Putamen (tissue), 1 donor: Measurements from ENCODE around the gene PRDX5.
A peak's percentile ranks its signal among the peaks of the same experiment; 100 is the strongest.
"Not testable (repeated sequence)": the region's sequence is repeated elsewhere in the genome, so short reads cannot be mapped to it uniquely, and the experiment has no call there.

Source experiments
- DNase-seq: peaks from one replicate; pipeline ENCODE4 v3.0.0-alpha.2; 2016; ENCODE audit warnings: low spot score

The PRDX5 gene

DNA sequence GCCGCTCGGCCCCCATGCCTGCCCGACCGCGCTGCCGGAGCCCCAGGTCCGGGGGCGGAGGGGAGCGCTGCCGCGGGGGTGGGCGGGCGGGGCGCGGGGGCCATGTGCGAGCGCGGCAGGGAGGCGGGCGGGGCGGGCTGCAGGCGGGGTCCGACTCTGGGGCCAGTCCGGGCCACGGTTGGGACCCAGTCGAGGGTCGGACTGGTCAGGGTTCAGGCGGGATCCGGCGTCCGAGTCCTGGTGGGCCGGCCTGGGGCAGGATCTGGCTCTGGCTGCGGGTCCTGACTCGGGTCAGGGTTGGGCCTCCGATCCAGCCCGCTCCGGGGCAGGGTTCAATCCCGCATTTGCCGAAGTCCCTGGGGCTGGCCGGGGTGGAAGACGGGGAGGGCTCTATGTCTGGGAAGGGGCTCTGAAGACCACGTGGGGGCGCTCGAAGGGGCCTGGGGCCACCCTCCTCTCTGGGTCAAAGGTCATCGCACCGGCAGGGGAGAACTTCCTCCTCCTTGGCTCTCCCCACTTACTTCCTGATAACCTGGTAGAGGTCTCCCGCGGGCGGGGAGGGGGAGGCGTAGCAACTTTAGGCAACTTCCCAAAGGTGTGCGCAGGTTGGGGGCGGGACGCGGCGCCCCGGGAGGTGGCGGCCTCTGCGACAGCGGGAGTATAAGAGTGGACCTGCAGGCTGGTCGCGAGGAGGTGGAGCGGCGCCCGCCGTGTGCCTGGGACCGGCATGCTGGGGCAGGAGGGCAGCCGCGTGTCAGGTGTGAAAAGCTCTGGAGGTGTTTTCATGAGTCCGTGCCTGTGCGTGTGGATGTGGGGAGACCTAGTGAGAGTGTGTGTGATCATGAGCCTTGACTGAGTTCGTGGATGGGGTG lies 12.0 kb upstream of the PRDX5 start:
- peak; percentile 63 for DNase-seq

DNA sequence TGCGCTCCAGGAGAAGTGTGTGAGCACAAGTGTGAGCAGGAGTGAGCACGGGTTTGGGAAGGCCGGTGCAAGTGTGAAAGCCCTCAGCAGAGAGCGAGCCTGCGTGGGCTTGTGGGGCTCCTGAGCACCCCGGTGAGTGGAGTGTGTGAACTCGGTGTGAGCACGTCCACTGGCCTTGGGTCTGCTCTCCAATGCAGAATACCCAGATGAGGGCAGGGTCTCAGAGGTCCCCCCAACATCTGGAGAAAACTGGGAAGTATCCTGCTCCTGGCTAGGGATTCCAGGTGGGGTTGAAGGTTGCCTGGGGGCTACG lies 11.4 kb upstream of the PRDX5 start:
- DNase-seq = no peak

DNA sequence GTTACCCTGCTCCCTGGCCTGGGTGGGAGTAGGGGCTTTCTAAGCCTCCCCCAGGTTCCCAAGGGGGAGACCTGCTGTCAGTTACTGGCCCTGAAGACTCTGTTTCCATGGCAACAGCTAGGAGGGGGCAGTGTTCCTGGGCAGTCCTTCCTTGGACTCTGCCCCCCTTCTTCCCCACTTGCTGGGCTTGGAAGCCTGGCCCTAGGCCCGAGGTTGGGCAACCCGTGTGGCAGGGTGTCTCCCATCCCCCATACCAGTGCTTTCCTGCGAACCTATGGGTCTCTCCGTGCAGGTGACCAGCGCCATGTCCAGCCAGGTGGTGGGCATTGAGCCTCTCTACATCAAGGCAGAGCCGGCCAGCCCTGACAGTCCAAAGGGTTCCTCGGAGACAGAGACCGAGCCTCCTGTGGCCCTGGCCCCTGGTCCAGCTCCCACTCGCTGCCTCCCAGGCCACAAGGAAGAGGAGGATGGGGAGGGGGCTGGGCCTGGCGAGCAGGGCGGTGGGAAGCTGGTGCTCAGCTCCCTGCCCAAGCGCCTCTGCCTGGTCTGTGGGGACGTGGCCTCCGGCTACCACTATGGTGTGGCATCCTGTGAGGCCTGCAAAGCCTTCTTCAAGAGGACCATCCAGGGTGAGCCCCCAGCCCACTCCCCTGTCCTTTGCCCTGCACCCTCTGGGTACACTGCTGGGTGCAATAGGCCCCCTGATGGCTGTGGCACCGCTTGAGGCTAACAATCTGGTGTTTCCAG lies 10.9 kb upstream of the PRDX5 start:
- DNase-seq = no peak

DNA sequence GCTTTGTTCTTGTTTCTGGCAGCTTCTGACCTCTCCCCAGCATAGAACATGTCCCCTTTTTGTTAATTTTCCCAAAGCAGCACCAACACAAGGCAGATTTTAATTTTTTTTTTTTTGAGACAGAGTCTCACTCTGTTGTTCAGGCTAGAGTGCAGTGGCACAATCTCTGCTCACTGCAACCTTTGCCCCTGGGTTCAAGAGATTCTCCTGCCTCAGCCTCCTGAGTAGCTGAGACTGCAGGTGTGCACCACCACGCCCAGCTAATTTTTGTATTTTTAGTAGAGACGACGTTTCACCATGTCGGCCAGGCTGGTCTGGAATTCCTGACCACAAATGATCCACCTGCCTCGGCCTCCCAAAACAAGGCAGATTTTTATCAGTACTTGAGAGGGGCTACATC lies 10.1 kb upstream of the PRDX5 start:
- DNase-seq = not testable (repeated sequence)

DNA sequence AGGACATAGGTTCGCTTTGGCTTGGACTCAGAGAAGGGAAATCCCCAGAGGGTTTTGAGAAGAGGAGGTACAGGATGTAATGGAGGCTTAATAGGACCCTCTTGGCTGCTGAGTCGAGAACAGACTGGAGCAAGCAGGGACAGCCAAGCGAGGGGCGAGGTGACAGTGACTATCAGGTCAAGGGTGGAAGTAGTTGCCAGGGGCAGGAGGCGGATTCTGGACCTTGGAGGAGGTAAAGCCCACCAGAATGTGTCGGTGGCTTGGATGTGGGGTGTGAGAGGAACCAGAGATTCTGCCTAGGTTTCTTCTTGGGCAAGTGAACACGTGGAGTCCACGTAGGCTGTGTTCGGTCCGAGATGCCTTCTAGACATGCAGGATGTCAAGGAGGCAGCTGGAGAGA lies 5.0 kb upstream of the PRDX5 start:
- no peak for DNase-seq

DNA sequence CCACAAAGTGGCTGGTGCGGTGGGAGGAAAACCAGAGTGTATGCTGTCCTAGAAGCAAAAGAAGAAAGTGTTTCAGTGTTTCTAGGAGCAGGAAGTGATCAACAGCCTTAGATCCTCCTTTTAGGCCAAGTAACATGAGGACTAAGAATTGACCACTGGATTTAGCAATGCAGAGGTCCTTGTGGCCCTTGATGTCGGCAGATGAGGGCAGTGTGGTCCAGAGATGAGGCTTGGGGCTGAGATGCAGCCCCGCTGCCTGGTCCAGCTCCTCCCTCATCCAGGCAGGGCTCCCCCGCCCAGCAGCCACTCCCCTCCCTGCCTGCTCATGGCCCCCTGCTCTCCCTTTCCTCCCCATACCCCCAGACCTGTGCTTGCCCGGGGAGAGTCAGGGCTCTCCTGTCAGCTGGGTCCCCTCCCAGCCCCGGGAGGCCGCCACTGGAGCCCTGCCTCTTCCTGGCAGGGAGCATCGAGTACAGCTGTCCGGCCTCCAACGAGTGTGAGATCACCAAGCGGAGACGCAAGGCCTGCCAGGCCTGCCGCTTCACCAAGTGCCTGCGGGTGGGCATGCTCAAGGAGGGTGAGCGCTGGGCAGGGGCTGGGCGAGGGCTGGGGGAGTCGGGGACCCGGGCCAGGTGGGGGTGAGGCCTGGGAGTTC lies 4.3 kb upstream of the PRDX5 start:
- DNase-seq = no peak

DNA sequence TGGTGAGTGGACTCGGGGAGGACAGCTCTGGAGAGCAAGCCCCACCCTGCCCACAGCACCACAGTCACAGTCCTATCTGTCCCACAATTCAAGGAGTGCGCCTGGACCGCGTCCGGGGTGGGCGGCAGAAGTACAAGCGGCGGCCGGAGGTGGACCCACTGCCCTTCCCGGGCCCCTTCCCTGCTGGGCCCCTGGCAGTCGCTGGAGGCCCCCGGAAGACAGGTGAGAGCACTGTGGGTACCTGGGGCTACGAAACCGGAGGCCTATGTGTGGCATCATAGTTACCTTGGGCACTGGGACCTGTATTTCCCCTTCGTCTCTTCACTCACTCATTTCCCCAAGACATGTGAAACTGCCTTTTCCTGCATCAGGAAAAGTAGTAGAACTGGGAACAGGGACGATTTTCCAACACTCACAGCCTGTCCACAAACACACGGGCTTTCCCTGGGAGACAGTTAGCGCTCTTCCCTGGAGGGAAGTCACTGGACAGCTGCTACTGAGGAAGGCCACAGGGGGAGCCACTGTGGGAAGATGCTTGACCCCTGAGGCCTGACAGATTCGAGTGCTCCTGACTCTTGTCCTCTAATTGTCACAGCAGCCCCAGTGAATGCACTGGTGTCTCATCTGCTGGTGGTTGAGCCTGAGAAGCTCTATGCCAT lies 3.6 kb upstream of the PRDX5 start:
- no peak for DNase-seq

DNA sequence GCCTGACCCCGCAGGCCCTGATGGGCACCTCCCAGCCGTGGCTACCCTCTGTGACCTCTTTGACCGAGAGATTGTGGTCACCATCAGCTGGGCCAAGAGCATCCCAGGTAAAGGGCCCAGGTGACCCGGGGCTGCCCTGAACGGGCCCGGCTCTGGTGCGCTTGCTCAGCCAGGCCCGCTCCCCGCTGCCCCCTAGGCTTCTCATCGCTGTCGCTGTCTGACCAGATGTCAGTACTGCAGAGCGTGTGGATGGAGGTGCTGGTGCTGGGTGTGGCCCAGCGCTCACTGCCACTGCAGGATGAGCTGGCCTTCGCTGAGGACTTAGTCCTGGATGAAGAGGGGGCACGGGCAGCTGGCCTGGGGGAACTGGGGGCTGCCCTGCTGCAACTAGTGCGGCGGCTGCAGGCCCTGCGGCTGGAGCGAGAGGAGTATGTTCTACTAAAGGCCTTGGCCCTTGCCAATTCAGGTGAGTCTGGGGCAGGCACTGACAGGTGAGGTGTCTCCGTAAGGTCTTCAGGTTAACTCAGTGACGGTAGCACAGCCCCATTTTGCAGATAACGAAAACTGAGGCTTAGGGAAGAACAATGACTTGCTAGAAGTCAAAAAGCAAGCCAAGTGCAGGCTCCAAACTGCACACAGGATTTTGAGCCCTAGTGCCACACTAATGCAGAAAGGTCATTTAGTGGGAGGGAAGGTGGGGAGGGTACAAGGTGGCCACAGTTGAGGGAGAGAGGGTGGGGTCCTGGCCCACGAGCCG lies 2.9 kb upstream of the PRDX5 start:
- DNase-seq = no peak

DNA sequence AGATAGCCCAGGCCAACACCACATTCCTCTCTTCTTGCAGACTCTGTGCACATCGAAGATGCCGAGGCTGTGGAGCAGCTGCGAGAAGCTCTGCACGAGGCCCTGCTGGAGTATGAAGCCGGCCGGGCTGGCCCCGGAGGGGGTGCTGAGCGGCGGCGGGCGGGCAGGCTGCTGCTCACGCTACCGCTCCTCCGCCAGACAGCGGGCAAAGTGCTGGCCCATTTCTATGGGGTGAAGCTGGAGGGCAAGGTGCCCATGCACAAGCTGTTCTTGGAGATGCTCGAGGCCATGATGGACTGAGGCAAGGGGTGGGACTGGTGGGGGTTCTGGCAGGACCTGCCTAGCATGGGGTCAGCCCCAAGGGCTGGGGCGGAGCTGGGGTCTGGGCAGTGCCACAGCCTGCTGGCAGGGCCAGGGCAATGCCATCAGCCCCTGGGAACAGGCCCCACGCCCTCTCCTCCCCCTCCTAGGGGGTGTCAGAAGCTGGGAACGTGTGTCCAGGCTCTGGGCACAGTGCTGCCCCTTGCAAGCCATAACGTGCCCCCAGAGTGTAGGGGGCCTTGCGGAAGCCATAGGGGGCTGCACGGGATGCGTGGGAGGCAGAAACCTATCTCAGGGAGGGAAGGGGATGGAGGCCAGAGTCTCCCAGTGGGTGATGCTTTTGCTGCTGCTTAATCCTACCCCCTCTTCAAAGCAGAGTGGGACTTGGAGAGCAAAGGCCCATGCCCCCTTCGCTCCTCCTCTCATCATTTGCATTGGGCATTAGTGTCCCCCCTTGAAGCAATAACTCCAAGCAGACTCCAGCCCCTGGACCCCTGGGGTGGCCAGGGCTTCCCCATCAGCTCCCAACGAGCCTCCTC lies 2.0 kb upstream of the PRDX5 start:
- not testable (repeated sequence) for DNase-seq

DNA sequence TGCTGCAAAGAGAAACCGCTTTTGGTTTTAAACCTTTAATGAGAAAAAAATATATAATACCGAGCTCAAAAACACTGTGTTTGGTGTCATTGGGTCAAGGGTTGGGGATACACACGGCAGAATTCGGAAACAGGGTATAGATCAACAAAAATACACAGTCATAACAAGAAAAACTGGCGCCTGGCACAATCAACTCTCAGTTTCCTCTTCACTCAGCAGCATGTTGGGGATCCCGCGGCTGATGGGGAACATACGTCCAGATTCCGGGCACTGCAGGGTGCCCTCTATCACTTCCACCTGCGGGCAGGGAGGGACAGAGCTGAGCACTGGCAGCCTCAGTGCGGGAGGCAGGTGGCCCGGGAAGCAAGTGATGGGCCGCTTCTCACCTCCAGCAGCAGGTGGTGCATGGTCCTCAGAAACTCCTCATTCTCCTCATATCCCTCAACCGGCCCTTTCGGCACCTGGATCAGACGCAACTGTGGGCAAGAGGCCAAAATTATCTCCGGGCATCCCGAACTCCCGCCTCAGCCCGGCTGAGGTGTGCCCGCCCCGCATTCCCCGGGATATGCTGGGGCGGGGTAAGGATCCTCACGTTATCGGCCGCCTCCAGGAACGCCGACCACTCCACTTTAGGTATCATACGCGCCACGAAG lies 1.1 kb upstream of the PRDX5 start:
- DNase-seq = no peak

DNA sequence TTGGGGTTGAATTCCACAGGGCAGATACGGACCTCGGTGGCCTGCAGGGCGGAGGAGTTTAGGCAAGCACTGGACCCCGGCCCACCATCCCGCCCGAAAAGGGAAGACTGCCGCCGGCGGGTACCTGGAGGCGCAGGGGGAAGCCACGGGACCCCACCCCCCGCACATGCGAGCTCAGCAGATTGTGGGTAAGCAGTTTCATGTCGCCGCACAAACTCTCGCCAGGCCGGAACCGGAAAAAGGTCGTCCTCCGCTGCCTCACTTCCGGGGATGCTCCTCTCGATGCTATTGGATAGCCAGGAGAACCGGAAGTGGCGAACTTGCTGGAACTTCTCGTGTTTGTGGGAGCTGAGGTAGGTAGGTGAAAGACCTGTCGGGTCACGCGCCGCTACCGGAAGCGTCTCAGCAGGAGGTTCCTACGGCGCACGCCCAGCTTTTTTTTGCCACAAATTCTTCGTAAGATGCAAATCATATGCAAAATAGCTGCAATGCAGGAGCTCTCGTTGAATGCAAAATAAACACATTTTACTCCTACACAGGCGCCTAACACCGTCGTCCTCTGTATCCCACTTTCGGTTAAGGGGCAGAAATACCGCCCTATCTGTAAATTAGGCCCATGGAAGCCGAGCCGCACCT lies 478 bp upstream of the PRDX5 start, which contains the start of gene TRMT112:
Gene TRMT112, minus strand, starts transcription at position 235 of the 636 bp plus-strand sequence. Its CDS starts 33 bp downstream, at position 202.
- peak; percentile 98 for DNase-seq

DNA sequence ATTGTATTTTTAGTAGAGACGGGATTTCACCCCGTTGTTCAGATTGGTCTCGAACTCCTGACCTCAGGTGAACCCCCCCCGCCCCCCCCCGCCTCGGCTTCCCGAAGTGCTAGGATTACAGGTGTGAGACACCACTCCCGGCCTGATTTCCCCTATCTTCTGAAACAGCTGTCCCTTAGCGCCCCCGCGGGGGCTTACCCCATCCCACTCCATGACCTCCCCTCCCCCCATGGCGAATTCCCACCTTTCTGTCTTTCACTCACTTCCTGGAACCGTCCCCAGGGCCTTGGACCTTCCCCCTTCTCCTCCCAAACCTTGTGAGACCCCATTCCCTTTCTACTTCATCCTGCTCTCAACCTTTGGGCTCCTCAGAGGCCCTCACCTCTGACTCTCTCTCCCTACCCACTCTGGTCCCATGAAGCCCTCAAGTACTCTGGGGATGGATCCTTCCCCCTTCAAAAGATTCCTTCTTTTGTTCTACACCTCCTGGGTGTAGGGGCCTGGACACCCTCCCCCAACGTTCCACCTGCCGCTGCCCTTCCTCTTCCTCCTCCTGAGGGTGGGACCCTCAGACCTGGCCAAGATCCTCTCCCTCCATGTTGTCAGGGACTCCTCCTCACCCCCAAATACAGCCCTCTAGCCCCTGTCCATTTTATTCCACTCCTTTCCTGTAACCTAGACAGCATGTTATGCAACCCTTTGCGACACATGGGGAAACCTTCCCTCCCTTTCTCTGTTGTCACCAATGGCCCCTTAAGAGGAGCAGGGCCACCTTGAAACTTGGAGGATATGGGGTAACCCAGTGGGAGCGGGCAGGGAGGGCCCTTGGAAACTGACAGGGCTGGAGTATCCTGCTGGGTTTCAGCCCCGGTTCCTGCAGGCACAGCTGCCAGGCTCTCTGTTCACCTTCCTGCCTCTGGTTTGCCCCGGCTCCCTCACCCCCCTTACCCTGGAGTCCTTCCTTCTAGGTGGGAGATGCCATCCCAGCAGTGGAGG lies 1.1 kb downstream of the PRDX5 start:
- DNase-seq = no peak

DNA sequence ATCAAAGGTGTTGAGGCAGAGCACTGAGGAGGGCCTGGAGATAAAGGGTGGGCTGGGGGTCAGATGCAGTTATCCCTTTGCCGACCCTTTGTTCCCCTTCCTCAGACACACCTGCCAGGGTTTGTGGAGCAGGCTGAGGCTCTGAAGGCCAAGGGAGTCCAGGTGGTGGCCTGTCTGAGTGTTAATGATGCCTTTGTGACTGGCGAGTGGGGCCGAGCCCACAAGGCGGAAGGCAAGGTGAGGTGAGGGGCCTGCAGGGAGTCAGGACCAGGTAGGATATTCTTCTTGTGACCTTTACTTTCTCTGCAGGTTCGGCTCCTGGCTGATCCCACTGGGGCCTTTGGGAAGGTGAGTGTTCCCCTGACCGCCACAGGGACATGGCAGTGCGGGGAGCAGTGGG lies 2.6 kb downstream of the PRDX5 start:
- DNase-seq = no peak

DNA sequence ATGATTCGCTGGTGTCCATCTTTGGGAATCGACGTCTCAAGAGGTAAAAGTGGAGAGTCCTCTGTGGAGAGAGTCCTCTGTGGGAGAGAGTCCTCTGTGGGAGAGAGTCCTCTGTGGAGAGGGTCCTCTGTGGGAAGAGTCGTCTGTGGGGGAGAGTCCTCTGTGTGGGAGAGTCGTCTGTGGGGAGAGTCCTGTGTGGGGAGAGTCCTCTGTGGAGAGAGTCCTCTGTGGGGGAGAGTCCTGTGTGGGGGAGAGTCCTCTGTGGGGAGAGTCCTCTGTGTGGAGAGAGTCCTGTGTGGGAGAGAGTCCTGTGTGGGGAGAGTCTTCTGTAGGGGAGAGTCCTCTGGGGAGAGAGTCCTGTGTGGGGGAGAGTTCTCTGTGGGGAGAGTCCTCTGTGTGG lies 3.1 kb downstream of the PRDX5 start:
- no peak for DNase-seq

DNA sequence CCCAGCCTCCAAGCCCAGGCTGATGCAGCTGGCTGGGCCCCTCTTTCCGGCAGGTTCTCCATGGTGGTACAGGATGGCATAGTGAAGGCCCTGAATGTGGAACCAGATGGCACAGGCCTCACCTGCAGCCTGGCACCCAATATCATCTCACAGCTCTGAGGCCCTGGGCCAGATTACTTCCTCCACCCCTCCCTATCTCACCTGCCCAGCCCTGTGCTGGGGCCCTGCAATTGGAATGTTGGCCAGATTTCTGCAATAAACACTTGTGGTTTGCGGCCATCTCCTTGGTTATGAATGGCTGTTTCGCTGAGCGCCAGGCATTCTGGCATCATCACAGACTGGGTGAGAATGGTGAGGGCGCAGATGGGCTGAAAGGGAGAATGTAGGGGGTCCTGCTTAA lies 3.6 kb downstream of the PRDX5 start:
- no peak for DNase-seq

DNA sequence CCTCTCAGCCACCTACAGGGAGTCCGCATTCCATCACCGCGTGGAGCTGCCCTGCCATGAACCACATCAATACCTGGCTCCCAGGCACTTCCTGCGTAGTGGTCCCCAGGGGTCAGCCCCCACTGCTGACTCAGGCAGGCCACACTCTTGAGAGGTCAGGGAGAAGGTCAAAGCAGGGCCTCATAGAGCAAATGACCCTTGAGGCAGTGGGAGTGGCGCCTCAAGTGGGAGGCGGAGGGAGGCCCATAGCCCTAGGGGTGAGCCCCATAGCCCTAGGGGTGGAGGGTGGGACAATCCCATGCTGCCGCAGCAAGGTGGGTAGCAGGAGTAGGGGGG lies 5.0 kb downstream of the PRDX5 start:
- DNase-seq = no peak

DNA sequence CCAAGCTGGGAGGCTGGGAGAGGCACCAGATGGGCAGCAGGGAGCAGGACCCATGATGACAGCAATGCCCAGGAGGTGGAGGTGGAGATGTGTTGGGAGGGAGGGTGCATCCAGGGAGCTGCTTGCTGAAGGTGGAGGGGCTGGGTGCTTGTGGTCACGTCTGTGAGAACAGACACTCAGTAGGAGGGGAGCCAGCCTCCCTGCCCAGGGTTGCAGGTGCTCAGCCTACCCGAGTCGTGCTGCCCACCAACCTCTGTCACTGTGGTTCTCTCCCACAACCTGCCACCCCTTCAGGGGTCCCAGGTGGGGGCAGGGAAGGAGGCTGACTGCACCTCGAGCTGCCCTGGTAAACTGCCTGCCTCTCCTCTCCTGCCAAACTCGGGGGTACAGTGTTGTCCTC lies 5.5 kb downstream of the PRDX5 start:
- DNase-seq = no peak

DNA sequence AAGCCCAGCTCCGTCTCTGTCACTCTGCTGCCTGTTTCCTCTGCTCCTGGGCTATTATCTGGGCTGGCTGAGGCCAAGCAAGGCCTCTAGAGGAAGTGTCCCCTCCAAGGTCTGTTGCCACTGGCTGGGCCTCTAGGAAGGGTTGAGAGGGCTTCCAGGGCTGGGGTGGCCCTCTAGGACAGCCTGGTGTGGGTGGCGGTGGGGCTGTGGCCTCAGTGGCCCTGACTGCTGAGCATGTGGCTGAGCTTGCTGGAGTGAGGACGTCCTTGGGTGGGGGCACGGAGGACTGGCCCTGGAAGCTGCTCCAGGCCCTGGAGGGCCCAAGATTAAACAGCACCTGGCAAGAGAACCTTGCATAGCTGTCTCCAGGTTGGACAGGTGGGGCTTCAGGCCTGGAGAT lies 6.1 kb downstream of the PRDX5 start:
- not testable (repeated sequence) for DNase-seq
